Measurements from ENCODE around the gene SEC16A. TPM values are rescaled to one million over a fixed set of nuclear protein-coding genes. Genes with fewer than 3 reads are reported as not detected.

Gene SEC16A
- total and polyA plus RNA-seq, 2 donors (not counting 3 experiments of a cell fraction or from before 2014, with no cell fraction given): 34.5 to 80.6 TPM

Small RNA genes within 50 kb of the gene (microRNA-seq; reads per million reads assigned to microRNA genes)
- gene MIR4673 (ENCODE audit: borderline number of aligned reads, borderline replicate concordance): not detected

Small RNA genes within 50 kb of the gene (small RNA-seq; reads per million reads assigned to genes)
- gene MIR4673 (ENCODE audit: insufficient read depth, insufficient read length, low read depth, low replicate concordance): not detected

Other genes starting within 250 kb of the SEC16A start
- gene QSOX2, start 237.2 kb downstream of the SEC16A start, total RNA-seq: 20.9 and 23.4 TPM in 2 replicates
- gene QSOX2, start 237.2 kb downstream of the SEC16A start, polyA plus RNA-seq: 14.5 and 16.4 TPM in 2 replicates
- gene CCDC187, start 178.9 kb downstream of the SEC16A start, total RNA-seq: not detected in 2 replicates
- gene CCDC187, start 178.9 kb downstream of the SEC16A start, polyA plus RNA-seq: not detected in 2 replicates
- 42.8 and 47.1 TPM in 2 replicates for gene GPSM1, start 155.5 kb downstream of the SEC16A start, total RNA-seq
- 34.6 and 40.3 TPM in 2 replicates for gene GPSM1, start 155.5 kb downstream of the SEC16A start, polyA plus RNA-seq
- 26.9 and 27.5 TPM in 2 replicates for gene DNLZ, start 119.3 kb downstream of the SEC16A start, total RNA-seq
- 23.0 and 38.4 TPM in 2 replicates for gene DNLZ, start 119.3 kb downstream of the SEC16A start, polyA plus RNA-seq
- 0.16 and 0.71 TPM in 2 replicates for gene CARD9, start 109.4 kb downstream of the SEC16A start, total RNA-seq
- 0.19 and 0.22 TPM in 2 replicates for gene CARD9, start 109.4 kb downstream of the SEC16A start, polyA plus RNA-seq
- 14.7 and 17.5 TPM in 2 replicates for gene SNAPC4, start 82.9 kb downstream of the SEC16A start, total RNA-seq
- gene SNAPC4, start 82.9 kb downstream of the SEC16A start, polyA plus RNA-seq: 6.7 and 8.4 TPM in 2 replicates
- gene ENTR1, start 72.4 kb downstream of the SEC16A start, total RNA-seq: 47.3 and 61.6 TPM in 2 replicates
- 32.4 and 36.0 TPM in 2 replicates for gene ENTR1, start 72.4 kb downstream of the SEC16A start, polyA plus RNA-seq
- gene PMPCA, start 72.4 kb downstream of the SEC16A start, total RNA-seq: 75.3 and 77.2 TPM in 2 replicates
- gene PMPCA, start 72.4 kb downstream of the SEC16A start, polyA plus RNA-seq: 66.7 and 69.0 TPM in 2 replicates
- 22.9 and 24.5 TPM in 2 replicates for gene INPP5E, start 43.2 kb downstream of the SEC16A start, total RNA-seq
- gene INPP5E, start 43.2 kb downstream of the SEC16A start, polyA plus RNA-seq: 15.0 and 17.1 TPM in 2 replicates
- gene NOTCH1, start 63.0 kb upstream of the SEC16A start, total RNA-seq: 153 and 161 TPM in 2 replicates
- gene NOTCH1, start 63.0 kb upstream of the SEC16A start, polyA plus RNA-seq: 27.0 and 31.7 TPM in 2 replicates
- 1,042 and 1,043 TPM in 2 replicates for gene EGFL7, start 179.9 kb upstream of the SEC16A start, total RNA-seq
- 1,377 and 1,605 TPM in 2 replicates for gene EGFL7, start 179.9 kb upstream of the SEC16A start, polyA plus RNA-seq
- gene AGPAT2, start 204.4 kb upstream of the SEC16A start, total RNA-seq: 43.0 and 45.5 TPM in 2 replicates
- gene AGPAT2, start 204.4 kb upstream of the SEC16A start, polyA plus RNA-seq: 55.3 and 72.1 TPM in 2 replicates
- 242 and 253 TPM in 2 replicates for gene DIPK1B, start 229.5 kb upstream of the SEC16A start, total RNA-seq
- gene DIPK1B, start 229.5 kb upstream of the SEC16A start, polyA plus RNA-seq: 441 and 642 TPM in 2 replicates

Measured in endothelial cell of umbilical vein (primary cell).